Mesendoderm (in vitro differentiated cells): Measurements from ENCODE around the gene TGFBR2.
A peak's percentile ranks its signal among the peaks of the same experiment; 100 is the strongest.

Experiments used
- DNase-seq: peaks from one replicate; pipeline ENCODE4 v3.0.0; 2013
- H2AK5ac ChIP-seq: 2 replicates; pipeline ENCODE4 v1.6.1; 2013; ENCODE audit warnings: low read length, inconsistent platforms
- H2BK120ac ChIP-seq: 2 replicates; pipeline ENCODE4 v1.6.1; 2013; ENCODE audit warnings: low read depth, mild to moderate bottlenecking, low read length, moderate library complexity, mixed read lengths
- H2BK15ac ChIP-seq: replicated peaks from 2 replicates; pipeline ENCODE4 v1.6.1; 2013; ENCODE audit warnings: low read depth, mild to moderate bottlenecking, moderate library complexity
- H2BK5ac ChIP-seq: 2 replicates; pipeline ENCODE4 v1.6.1; 2013; ENCODE audit warnings: low read length, inconsistent platforms
- H3K18ac ChIP-seq: 2 replicates; pipeline ENCODE4 v1.6.1; 2013; ENCODE audit warnings: mild to moderate bottlenecking, low read length, mixed read lengths
- H3K23ac ChIP-seq: one replicate; pipeline ENCODE4 v1.6.1; 2013; ENCODE audit warnings: low read length
- H3K27ac ChIP-seq: 2 replicates; pipeline ENCODE4 v1.5.1; 2013; ENCODE audit warnings: low read depth, mild to moderate bottlenecking, inconsistent platforms, low read length, moderate library complexity
- H3K27me3 ChIP-seq: 2 replicates; pipeline ENCODE4 v1.6.1; 2013; ENCODE audit warnings: low read length, control low read depth, mild to moderate bottlenecking, inconsistent platforms; ENCODE audit not compliant: insufficient read depth, poor library complexity
- H3K36me3 ChIP-seq: 2 replicates; pipeline ENCODE4 v1.6.1; 2013; ENCODE audit warnings: low read length, inconsistent platforms; ENCODE audit not compliant: control insufficient read depth, insufficient read depth
- H3K4ac ChIP-seq: one replicate; pipeline ENCODE4 v1.6.1; 2013; ENCODE audit warnings: low read depth, mild to moderate bottlenecking, low read length, moderate library complexity
- H3K4me1 ChIP-seq: 2 replicates; pipeline ENCODE4 v1.6.1; 2013; ENCODE audit warnings: low read depth, low read length, inconsistent platforms; ENCODE audit not compliant: control insufficient read depth
- H3K4me2 ChIP-seq: 2 replicates; pipeline ENCODE4 v1.6.1; 2013; ENCODE audit warnings: low read length
- H3K4me3 ChIP-seq: 2 replicates; pipeline ENCODE4 v1.5.1; 2013; ENCODE audit warnings: mild to moderate bottlenecking, low read length
- H3K56ac ChIP-seq: one replicate; pipeline ENCODE4 v1.6.1; 2013; ENCODE audit warnings: low read length
- H3K79me1 ChIP-seq: 2 replicates; pipeline ENCODE4 v1.6.1; 2013; ENCODE audit warnings: low read length, inconsistent platforms
- H3K79me2 ChIP-seq: 2 replicates; pipeline ENCODE4 v1.6.1; 2013; ENCODE audit warnings: mild to moderate bottlenecking, low read length; ENCODE audit not compliant: control insufficient read depth, insufficient read depth
- H3K9ac ChIP-seq: 2 replicates; pipeline ENCODE4 v1.6.1; 2013; ENCODE audit warnings: low read length, inconsistent platforms
- H4K5ac ChIP-seq: one replicate; pipeline ENCODE4 v1.6.1; 2013; ENCODE audit warnings: low read length
- H4K8ac ChIP-seq: one replicate; pipeline ENCODE4 v1.6.1; 2013; ENCODE audit warnings: low read depth, mild to moderate bottlenecking, control low read depth, low read length, moderate library complexity
- WGBS: extraction: QIAGEN DNeasy Blood & Tissue Kit; methylation state at CpG from one replicate; pipeline ENCODE4 v1.1.7; 2013; ENCODE audit warnings: low lambda C conversion rate, missing lambda C conversion rate; ENCODE audit not compliant: insufficient coverage; ENCODE audit errors: extremely low coverage; 5-methylcytosine and 5-hydroxymethylcytosine counted together

Gene TGFBR2

DNA sequence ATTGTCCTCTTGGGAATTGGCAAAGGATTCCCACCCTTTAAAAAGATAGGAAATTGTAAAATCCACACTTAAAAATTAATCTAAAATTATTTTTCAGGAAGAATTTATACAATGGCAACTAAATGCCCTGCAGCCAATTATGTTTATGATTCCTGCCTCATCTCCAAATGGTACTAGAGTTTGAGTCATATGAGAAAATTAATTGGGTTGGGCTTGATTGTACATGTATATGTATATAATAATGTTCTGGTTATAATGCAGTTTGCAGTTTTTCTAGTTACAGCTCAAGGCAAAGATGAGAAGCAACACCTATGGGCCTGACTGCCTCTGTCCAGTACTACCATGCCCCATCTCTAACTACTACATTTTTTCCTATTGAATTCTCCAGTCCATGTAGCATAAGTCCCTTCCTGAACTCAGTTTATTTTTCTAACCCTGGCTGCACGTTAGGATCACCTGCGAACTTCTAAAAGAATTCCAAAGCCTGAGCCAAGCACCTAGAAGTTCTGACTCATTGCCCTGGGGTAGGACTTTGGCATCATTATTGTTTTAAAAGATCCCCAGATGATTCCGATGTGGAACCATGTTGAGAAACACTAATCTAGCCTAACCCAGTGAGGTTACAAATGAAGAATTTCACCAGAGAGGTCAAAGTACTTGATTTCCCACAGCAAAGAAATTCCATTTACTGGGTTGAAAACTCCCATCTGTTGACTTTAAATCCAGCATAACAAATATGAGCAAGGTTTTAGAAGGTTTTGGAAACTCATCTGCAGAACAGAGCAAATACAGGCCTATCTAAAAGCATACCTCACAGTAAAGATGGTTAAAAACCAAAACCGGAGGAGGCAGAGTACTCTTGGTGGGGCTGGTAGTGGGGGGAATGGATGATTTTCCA is 19.4 kb downstream of the TGFBR2 start:
- no peaks in the 10 kb centered on the region for H3K79me2 ChIP-seq
- no peak overlapping the region for H3K4me2 ChIP-seq
- H3K79me1 ChIP-seq, result no peaks in the 10 kb centered on the region
- no peak overlapping the region for H2BK120ac ChIP-seq
- DNase-seq, result peak; percentile 35
- no peak overlapping the region for H3K23ac ChIP-seq
- peak overlapping the region; percentile 39 for H3K18ac ChIP-seq
- no peaks in the 10 kb centered on the region for H3K27me3 ChIP-seq
- H3K36me3 ChIP-seq, result no peaks in the 10 kb centered on the region
- H3K9ac ChIP-seq, result no peak overlapping the region
- no peak overlapping the region for H2AK5ac ChIP-seq
- no peak overlapping the region for H3K4ac ChIP-seq
- no peak overlapping the region for H3K56ac ChIP-seq
- H4K5ac ChIP-seq, result no peak overlapping the region
- H2BK15ac ChIP-seq, result no peak overlapping the region
- WGBS, result no CpG with 5 or more reads among the region's 4 CpGs
- no peak overlapping the region for H3K27ac ChIP-seq
- no peak overlapping the region for H4K8ac ChIP-seq
- peaks cover 20% of the 10 kb centered on the region for H3K4me1 ChIP-seq
- H3K4me3 ChIP-seq, result no peak overlapping the region
- H2BK5ac ChIP-seq, result no peak overlapping the region

DNA sequence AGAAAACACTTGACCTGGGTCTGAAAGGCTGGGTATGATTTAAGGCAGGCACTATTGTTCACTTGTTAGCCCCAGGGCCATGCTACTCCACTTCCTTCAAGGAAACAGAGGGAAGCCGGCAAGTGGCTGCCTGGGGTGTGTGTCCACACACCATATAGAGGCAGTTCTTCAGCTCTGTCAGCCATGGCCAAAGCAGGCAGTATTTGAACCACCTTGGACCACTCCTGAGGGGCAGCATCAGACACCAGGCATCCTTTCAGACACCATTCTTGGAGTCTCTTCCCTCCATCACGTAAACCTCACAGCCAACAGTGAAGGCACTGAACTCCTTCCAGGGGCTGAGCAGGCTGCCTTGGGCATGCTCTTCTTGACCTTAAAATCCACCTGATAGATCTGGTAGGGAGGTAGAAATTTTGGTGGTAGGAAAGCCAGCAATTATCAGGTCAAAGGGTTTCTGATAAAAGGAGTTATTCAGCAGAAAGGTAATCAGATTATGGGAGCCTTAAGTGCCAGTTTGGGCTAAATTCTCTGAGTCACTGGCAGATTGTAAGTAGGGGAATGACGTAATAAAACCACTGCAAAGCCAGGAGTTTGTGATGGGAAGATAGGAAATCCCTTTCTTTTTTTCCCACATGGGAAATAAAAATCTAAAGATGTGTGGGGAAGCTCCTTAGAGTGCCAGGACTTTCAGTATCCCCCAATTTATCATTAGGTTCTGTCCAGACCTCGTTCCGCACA is 20.2 kb downstream of the TGFBR2 start:
- H3K27me3 ChIP-seq, result no peaks in the 10 kb centered on the region
- H3K27ac ChIP-seq, result no peak overlapping the region

GRCh38 chr3:30628205-30628900 is 22.0 kb downstream of the TGFBR2 start:
- Histone ChIP-seq H2BK15ac (no peak overlapping the region), H3K18ac (peak overlapping the region; percentile 71), H3K4me1 (peaks cover 20% of the 10 kb centered on the region), H2BK5ac (no peak overlapping the region), H3K4me3 (no peak overlapping the region), H3K79me2 (no peaks in the 10 kb centered on the region), H3K79me1 (no peaks in the 10 kb centered on the region), H4K5ac (no peak overlapping the region), H2BK120ac (no peak overlapping the region), H3K4me2 (no peak overlapping the region), H3K56ac (peak overlapping the region; percentile 28), H2AK5ac (peak overlapping the region; percentile 24), H3K23ac (no peak overlapping the region), H3K4ac (peak overlapping the region; percentile 52), H4K8ac (no peak overlapping the region), H3K27ac (no peak overlapping the region), H3K9ac (peak overlapping the region; percentile 1), H3K36me3 (no peaks in the 10 kb centered on the region), H3K27me3 (no peaks in the 10 kb centered on the region)
- DNase-seq, result peak; percentile 24
- no CpG with 5 or more reads among the region's 4 CpGs for WGBS

More for the DNA sequence above, 20.2 kb downstream of the TGFBR2 start:
- H2BK15ac ChIP-seq, result no peak overlapping the region
- no peak overlapping the region for H2BK120ac ChIP-seq
- H4K8ac ChIP-seq, result no peak overlapping the region
- no peaks in the 10 kb centered on the region for H3K79me2 ChIP-seq
- H2BK5ac ChIP-seq, result no peak overlapping the region
- peak; percentile 46 for DNase-seq
- WGBS, result no CpG with 5 or more reads among the region's 5 CpGs
- H4K5ac ChIP-seq, result no peak overlapping the region
- H3K36me3 ChIP-seq, result no peaks in the 10 kb centered on the region
- no peak overlapping the region for H2AK5ac ChIP-seq
- H3K4me1 ChIP-seq, result peaks cover 20% of the 10 kb centered on the region
- H3K23ac ChIP-seq, result no peak overlapping the region
- no peaks in the 10 kb centered on the region for H3K79me1 ChIP-seq
- no peak overlapping the region for H3K4ac ChIP-seq
- H3K18ac ChIP-seq, result no peak overlapping the region
- H3K56ac ChIP-seq, result no peak overlapping the region
- H3K4me3 ChIP-seq, result no peak overlapping the region
- H3K9ac ChIP-seq, result no peak overlapping the region
- no peak overlapping the region for H3K4me2 ChIP-seq

GRCh38 chr3:30628901-30629590 is 22.6 kb downstream of the TGFBR2 start:
- DNase-seq, result peak; percentile 53
- Histone ChIP-seq H3K4me3 (no peak overlapping the region), H3K79me2 (no peaks in the 10 kb centered on the region), H3K4me2 (no peak overlapping the region), H3K23ac (no peak overlapping the region), H3K56ac (peak overlapping the region; percentile 28), H2BK5ac (no peak overlapping the region), H2AK5ac (peak overlapping the region; percentile 24), H3K4ac (peak overlapping the region; percentile 52), H3K4me1 (peaks cover 20% of the 10 kb centered on the region), H3K27me3 (no peaks in the 10 kb centered on the region), H3K36me3 (no peaks in the 10 kb centered on the region), H2BK15ac (no peak overlapping the region), H3K9ac (peak overlapping the region; percentile 1), H4K5ac (no peak overlapping the region), H3K18ac (peak overlapping the region; percentile 71), H2BK120ac (no peak overlapping the region), H3K27ac (no peak overlapping the region), H4K8ac (no peak overlapping the region), H3K79me1 (no peaks in the 10 kb centered on the region)
- no CpG with 5 or more reads among the region's 5 CpGs for WGBS

DNA sequence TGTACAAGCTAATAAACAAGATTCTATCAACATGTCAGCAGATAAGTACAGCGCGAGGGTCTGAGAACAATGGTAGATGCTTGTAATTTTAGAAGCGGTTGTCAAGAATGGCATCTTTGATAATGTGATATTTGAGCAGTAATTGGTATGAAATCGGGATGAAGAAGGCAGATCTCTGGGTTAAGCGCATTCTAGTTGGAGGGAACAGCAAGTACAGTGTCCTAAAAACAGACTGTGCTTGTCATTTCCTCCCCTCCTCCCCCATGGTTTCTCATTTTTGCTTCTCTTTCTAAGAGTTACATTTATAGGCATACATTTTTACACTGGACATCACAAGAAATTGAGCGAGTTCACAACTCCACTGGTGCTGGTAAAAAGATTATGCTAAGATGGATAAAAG is 23.3 kb downstream of the TGFBR2 start:
- no peak for DNase-seq
- Histone ChIP-seq H3K36me3 (no peaks in the 10 kb centered on the region), H2BK5ac (no peak overlapping the region), H3K23ac (no peak overlapping the region), H3K79me2 (no peaks in the 10 kb centered on the region), H3K4ac (no peak overlapping the region), H3K18ac (no peak overlapping the region), H3K27ac (no peak overlapping the region), H3K27me3 (no peaks in the 10 kb centered on the region), H3K56ac (no peak overlapping the region), H2BK120ac (no peak overlapping the region), H3K4me3 (no peak overlapping the region), H2BK15ac (no peak overlapping the region), H3K9ac (no peak overlapping the region), H4K8ac (no peak overlapping the region), H3K79me1 (no peaks in the 10 kb centered on the region), H4K5ac (no peak overlapping the region), H3K4me2 (no peak overlapping the region), H3K4me1 (peaks cover 20% of the 10 kb centered on the region), H2AK5ac (no peak overlapping the region)
- no CpG with 5 or more reads among the region's 6 CpGs for WGBS
